Astrocyte of the spinal cord (primary cell): ENCODE data around the gene ST3GAL3.

Source experiments
- DNase-seq: peaks from one replicate; pipeline ENCODE4 v3.0.0; 2011; ENCODE audit warnings: low read depth, low spot score
- H3K4me3 ChIP-seq: 2 replicates; pipeline ENCODE4 v1.5.1; 2011; ENCODE audit warnings: low read depth, mild to moderate bottlenecking, low read length, moderate library complexity
- in situ Hi-C: cut with HindIII; loops from 2 replicates; pipeline ENCODE4 v1.10.0; 2017; ENCODE audit warnings: low sequenced_read_pairs
- TF ChIP-seq, protein P1 (sequence below): IDR thresholded peaks from 2 replicates; pipeline ENCODE4 v1.5.1; 2012; ENCODE audit warnings: low read depth, mild to moderate bottlenecking, low read length, inconsistent platforms

Gene ST3GAL3

DNA sequence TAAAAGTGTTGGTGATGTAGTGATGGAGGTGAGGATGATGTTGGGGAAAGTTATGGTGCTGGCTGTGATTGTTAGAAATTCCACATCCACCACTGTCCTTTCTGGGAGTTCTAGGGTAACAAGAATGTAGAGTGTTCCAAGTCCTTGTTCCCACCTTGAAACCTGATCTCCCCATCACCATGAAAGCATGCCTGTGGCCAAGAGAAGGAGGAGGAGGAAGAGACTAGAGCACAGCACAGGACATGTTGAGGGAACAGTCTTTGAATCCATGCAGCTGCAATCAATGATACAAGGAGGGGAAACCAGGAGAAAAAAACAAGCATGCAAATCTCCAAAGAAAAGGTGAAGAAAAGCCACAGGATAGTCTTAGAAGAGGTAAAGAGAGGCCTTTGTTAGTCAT lies 180.4 kb downstream of the ST3GAL3 start:
- no peak for DNase-seq
- TF ChIP-seq, protein P1, sequence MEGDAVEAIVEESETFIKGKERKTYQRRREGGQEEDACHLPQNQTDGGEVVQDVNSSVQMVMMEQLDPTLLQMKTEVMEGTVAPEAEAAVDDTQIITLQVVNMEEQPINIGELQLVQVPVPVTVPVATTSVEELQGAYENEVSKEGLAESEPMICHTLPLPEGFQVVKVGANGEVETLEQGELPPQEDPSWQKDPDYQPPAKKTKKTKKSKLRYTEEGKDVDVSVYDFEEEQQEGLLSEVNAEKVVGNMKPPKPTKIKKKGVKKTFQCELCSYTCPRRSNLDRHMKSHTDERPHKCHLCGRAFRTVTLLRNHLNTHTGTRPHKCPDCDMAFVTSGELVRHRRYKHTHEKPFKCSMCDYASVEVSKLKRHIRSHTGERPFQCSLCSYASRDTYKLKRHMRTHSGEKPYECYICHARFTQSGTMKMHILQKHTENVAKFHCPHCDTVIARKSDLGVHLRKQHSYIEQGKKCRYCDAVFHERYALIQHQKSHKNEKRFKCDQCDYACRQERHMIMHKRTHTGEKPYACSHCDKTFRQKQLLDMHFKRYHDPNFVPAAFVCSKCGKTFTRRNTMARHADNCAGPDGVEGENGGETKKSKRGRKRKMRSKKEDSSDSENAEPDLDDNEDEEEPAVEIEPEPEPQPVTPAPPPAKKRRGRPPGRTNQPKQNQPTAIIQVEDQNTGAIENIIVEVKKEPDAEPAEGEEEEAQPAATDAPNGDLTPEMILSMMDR, result no peak
- in situ Hi-C loops, result no loop called here
- no peak overlapping the region for H3K4me3 ChIP-seq

DNA sequence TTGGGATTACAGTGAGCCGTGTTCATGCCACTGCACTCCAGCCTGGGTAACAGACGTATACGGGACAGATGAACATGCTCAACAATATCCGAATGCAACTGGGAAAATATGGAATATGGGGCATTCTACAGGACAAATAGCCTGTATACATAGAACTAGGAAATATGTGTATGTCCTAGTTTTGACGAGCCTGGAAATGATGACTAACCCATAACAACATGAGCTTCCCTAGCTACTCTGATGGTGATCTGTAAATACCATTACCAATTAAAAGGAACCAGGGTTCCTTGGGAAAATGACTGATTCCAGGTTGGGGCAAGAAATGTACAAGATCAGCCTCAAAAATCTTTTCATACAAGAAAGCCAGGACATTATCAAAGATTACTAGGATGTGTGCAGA lies 183.5 kb downstream of the ST3GAL3 start:
- DNase-seq, result no peak
- in situ Hi-C loops, result no loop called here
- H3K4me3 ChIP-seq, result no peak overlapping the region
- TF ChIP-seq, protein P1, result no peak

DNA sequence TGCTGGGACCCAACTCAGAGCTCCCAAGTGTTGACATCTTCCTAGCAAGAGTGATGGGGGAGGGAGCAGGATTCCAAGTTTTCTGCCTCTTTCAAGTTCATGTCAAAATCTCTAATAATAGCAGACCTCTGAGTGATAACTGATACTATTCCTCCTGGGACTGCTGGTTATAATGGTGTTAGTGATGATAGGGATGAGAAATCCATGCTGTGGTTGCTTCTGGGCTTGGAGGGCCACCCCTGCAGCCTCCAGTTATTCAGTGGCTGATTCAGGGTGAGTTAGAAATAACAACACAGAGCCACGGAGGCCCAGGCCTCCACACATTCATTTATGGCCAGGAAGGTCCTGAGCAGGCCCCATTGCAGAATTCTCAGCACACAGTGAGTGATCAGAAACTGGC lies 185.7 kb downstream of the ST3GAL3 start:
- in situ Hi-C loops, result no loop called here
- DNase-seq, result no peak
- TF ChIP-seq, protein P1, result no peak
- H3K4me3 ChIP-seq, result no peak overlapping the region

DNA sequence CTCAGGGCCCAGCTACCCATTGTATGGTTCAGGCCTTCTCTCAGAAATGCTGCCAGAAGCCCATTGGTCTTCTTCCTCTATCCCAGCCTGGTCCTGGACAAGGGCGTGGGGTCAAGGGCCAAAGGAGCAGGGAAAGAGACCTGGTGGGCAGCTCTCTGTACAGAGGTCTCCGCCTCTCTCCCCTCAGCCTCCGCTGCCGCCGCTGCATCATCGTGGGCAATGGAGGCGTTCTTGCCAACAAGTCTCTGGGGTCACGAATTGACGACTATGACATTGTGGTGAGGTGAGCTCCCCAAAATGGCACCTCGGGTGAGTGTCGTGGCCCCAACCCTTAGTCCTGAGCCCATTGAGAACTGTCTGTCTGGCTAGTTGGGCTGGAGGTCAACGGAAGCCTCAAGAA lies 191.6 kb downstream of the ST3GAL3 start:
- no peak overlapping the region for H3K4me3 ChIP-seq
- no peak for DNase-seq
- in situ Hi-C loops, result no loop called here
- TF ChIP-seq, protein P1, result no peak

DNA sequence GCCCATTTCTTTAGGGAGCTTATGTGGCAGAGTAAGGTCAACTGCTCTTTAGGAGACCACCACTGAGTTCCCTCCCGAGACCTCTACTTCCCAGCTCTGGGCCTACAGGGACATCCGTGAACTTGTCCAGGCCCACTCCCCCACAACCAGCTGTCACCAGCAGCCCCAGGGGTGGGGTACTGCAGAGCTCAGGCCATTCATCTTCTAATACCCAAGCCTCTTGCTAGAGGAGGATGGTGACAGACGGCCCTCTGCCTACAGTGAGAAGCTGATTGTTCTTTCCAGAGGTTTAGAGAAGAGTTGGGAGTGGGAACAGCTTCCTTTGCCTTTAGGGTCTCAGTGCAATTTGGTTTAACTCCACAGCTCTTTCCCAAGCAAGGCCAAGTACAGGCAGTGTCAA lies 193.1 kb downstream of the ST3GAL3 start:
- DNase-seq, result no peak
- H3K4me3 ChIP-seq, result no peak overlapping the region
- TF ChIP-seq, protein P1, result no peak
- in situ Hi-C loops, result no loop called here

DNA sequence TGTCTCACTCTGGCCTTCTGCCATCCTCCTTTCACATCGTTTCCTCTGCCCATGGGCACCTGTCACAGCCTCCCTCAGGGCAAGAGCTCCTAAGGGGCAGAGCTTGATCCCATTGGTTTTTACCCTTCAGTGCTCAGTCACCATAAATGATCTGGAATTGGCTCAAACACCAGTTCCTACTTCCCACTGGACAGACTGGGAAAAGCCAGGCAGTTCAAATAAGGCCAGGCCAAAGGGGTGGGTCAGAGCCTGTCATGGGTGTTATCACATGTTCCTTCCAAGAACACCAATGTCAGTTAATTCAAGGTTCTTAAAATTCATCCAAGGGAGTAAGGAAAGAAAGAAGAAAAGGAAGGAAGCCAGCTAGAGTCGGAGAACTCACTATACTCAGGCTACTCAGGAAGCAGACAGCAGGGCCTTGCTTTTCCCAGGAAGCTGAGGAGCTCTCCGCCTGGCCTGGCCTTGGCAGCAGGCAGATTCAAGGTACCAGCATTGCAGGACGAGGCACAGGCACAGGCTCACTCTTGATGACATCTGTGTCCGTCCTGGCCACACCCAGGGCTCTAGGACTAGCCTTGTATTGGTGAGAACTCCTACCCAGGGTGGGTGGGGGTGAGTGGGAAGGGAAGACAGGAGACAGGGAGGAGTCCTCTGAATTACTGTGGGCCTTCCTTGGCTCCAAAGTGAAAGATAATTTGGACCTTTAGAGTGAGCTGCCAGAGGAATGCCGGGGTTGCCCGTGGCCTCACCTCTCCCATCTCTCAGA lies 194.0 kb downstream of the ST3GAL3 start:
- no peak overlapping the region for H3K4me3 ChIP-seq
- no peak for DNase-seq
- TF ChIP-seq, protein P1, result no peak
- in situ Hi-C loops, result no loop called here
